ENCODE measurements around the gene LTBP1. TPM values are rescaled to one million over a fixed set of nuclear protein-coding genes. Genes with fewer than 3 reads are reported as not detected.
A peak's percentile ranks its signal among the peaks of the same experiment; 100 is the strongest.
"Not testable (repeated sequence)": the region's sequence is repeated elsewhere in the genome, so short reads cannot be mapped to it uniquely, and the experiment has no call there.

The LTBP1 gene
- total RNA-seq, result 22.1 and 82.4 TPM in 2 replicates

GRCh38 chr2:32946314-32947075, at the start of gene LTBP1:
TSS of gene LTBP1 (plus strand) at chr2:32946953. CDS start at chr2:32947325, 372 bp downstream.
- DNase-seq (ENCODE audit: low read depth in 2 of 2), result peak in 1 of 2 donors; percentile 83

- no peak for DNase-seq (ENCODE audit: low read depth in 2 of 2)
These were observed 46.3 kb upstream of the LTBP1 start for GRCh38 chr2:32900246-32900973.

DNA sequence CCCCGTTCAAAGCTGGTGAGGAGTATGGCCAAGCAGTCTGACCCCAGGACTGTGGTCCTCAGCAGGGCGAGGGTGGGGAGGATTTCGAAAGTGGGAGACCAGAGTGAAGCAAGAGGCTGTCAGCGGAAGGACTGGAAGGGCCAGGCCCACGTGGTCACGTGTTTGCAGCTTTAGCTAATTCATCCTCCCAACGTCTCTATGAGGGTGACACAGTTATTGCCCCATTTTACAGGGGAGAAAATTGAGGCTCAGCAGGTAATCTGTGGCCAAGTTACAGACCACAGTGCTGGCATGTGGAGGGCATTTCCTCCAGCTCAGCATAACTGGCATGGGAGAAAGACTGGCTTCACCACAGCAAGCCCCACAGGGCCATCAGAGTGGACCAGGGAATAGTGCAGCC, 45.4 kb upstream of the LTBP1 start:
- no peak for DNase-seq (ENCODE audit: low read depth in 2 of 2)

DNA sequence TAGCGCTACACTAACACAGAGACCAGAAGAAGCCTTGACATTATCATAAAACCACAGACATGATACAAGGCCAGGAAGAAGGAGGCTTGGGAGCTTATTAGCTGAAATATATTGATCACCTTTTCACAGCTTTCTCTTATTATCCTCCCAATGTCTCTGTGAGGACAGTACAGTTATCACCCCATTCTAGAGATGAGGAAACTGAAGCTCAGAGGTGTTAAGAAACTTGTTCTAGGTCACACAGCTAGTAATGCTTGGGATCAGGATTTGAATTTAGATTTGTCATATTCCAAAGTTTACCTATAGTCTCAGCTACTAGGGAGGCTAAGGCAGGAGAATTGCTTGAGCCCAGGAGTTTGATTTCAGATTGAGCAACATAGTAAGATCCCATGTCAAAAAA, 44.6 kb upstream of the LTBP1 start:
- no peak for DNase-seq (ENCODE audit: low read depth in 2 of 2)

GRCh38 chr2:32902986-32903385, 43.8 kb upstream of the LTBP1 start:
- DNase-seq (ENCODE audit: low read depth in 2 of 2), result no peak

DNA sequence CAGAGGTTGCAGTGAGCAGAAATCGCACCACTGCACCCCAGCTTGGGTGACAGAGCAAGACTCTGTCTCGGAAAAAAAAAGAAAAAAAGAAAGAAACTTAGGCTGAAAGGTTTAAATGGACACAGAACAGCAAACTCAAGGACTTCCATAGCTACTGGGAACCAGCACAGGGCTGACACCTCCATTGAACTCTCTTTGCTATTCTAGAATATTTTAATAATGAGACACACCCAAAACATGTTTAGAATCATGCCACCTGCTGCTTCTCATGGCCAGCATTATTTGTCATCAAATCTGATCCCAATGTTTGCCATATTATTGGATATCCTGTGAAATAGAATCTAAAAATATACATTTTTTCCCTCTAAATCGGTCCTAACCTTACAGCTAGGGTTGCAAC, 42.7 kb upstream of the LTBP1 start:
- no peak for DNase-seq (ENCODE audit: low read depth in 2 of 2)

- no peak for DNase-seq (ENCODE audit: low read depth in 2 of 2)
These were observed 42.0 kb upstream of the LTBP1 start for GRCh38 chr2:32904751-32905150.

- no peak for DNase-seq (ENCODE audit: low read depth in 2 of 2)
These were observed 41.5 kb upstream of the LTBP1 start for GRCh38 chr2:32905270-32905669.

- DNase-seq (ENCODE audit: low read depth in 2 of 2), result no peak
These were observed 35.7 kb upstream of the LTBP1 start for GRCh38 chr2:32910883-32911598.

DNA sequence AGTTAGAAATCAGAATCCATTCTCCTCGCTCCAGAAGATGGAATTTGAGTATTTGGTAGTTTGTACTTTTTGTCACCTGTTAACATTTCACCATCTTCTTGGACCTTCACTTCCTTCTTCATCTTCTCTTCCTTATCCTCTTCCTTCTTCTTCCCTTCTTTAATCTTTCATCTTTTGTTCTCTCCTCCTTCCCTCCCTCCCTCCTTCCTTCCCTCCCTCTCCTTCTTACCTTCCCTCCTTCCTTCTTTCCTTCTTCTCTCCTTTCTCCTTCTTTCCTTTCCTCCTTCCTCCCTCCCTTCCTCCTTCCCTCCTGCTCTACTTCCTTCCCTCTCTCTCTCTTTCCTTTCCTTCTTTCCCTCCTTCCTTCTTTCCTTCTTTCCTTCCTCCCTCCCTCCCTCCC, 31.1 kb upstream of the LTBP1 start:
- no peak for DNase-seq (ENCODE audit: low read depth in 2 of 2)

GRCh38 chr2:32918774-32919173, 28.0 kb upstream of the LTBP1 start:
- no peak for DNase-seq (ENCODE audit: low read depth in 2 of 2)

DNA sequence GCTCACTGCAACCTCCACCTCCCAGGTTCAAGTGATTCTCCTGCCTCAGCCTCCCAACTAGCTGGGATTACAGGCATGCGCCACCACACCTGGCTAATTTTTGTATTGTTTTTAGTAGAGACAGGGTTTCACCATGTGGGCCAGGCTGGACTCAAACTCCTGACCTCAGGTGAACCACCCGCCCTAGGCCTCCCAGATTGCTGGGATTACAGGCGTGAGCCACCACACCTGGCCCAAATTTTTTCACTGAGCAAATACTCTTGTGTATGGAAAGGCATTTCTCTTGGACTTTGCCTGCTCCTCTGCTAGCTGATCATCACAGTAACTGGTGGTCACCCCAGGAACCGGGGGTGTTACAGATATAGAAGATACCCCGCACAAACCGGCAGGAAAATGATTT, 26.9 kb upstream of the LTBP1 start:
- not testable (repeated sequence) for DNase-seq (ENCODE audit: low read depth in 2 of 2)

DNA sequence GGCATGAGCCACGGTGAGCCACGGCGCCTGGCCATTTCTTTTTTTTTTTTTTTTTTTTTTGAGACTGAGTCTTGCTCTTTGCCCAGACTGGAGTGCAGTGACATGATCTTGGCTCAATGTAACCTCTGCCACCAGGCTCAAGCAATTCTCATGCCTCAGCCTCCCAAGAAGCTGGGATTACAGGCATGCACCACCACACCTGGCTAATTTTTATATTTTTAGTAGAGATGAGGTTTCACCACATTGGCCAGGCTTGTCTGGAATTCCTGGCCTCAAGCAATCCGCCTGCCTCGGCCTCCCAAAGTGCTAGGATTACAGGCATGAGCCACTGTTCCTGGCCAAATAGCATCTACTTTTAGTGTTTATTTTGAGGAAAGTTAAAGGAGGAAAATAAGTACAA, 25.3 kb upstream of the LTBP1 start:
- DNase-seq (ENCODE audit: low read depth in 2 of 2), result not testable (repeated sequence)

GRCh38 chr2:32922501-32922900, 24.3 kb upstream of the LTBP1 start:
- no peak for DNase-seq (ENCODE audit: low read depth in 2 of 2)

GRCh38 chr2:32923109-32923508, 23.6 kb upstream of the LTBP1 start:
- no peak for DNase-seq (ENCODE audit: low read depth in 2 of 2)

DNA sequence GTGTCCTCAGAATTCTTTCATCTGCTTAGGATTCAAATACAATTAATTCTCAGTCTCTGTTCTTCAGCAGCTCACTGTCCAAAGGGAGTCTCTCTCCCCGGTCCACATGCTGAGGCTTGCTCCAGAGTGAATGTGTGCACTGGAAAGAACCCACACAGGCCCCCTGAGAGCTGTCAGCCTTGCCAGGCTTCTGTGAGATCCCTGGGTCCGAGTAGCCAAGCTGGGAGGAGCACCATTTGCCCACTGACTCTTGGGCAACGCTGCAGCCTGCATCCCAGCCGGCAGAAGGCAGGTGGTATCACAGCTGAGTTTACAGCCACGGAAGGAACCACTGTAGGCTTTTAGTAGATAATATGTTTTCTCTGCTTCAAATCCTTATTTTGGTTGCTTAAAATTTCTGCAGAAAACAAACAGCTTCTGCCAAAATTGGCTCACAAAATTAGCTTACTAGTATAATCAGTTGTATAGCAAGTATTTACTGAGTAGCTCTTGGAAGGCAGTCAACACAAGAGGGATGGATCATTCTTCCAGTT, 21.4 kb upstream of the LTBP1 start:
- no peak for DNase-seq (ENCODE audit: low read depth in 2 of 2)

GRCh38 chr2:32925976-32926707, 20.6 kb upstream of the LTBP1 start:
- peak; percentile 17 to 66 for DNase-seq (ENCODE audit: low read depth in 2 of 2)

- peak; percentile 96 for DNase-seq (ENCODE audit: low read depth in 2 of 2)
These were observed 20.1 kb upstream of the LTBP1 start for GRCh38 chr2:32926708-32927084.

- no peak for DNase-seq (ENCODE audit: low read depth in 2 of 2)
These were observed 16.3 kb upstream of the LTBP1 start for GRCh38 chr2:32930436-32930835.

DNA sequence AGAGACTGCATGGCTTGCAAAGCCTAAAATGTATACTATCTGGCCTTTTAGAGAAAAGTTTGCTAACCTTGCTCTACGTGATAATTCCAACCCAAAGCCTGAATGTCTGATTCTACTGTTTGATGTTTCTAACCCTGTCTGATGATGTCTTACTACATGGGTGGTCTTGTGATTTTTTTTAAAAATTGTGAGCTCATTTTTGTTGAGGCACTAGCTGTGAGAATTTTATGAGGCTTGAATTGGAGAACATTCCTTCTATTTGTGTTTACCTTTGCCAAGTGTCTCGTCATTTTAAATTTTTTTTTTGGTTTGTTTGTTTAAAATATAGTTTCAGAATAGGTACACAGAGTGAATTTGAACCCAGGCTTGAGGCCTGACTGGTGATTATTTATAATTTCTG, 15.2 kb upstream of the LTBP1 start:
- DNase-seq (ENCODE audit: low read depth in 2 of 2), result no peak

- DNase-seq (ENCODE audit: low read depth in 2 of 2), result no peak
These were observed 14.6 kb upstream of the LTBP1 start for GRCh38 chr2:32931945-32932709.
